ENCODE results near the gene FOLR1. TPM values are rescaled to one million over a fixed set of nuclear protein-coding genes. Genes with fewer than 3 reads are reported as not detected.

FOLR1 gene
- total and polyA plus RNA-seq, 9 of the 15 experiments (the other 6 are each of a cell fraction or from before 2014, with no cell fraction given) = 0.22 to 2.3 (median 1.0) TPM

DNA sequence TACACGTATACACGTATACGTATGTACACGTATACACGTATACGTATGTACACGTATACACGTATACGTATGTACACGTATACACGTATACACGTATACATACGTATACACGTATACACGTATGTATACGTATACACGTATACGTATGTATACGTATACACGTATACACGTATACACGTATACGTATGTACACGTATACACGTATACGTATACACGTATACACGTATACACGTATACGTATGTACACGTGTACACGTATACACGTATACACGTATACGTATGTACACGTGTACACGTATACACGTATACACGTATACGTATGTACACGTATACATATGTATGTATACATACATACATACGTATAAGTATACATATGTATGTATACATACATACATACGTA is 9.5 kb downstream of the FOLR1 start (continued):
- TF ChIP-seq, protein P1, sequence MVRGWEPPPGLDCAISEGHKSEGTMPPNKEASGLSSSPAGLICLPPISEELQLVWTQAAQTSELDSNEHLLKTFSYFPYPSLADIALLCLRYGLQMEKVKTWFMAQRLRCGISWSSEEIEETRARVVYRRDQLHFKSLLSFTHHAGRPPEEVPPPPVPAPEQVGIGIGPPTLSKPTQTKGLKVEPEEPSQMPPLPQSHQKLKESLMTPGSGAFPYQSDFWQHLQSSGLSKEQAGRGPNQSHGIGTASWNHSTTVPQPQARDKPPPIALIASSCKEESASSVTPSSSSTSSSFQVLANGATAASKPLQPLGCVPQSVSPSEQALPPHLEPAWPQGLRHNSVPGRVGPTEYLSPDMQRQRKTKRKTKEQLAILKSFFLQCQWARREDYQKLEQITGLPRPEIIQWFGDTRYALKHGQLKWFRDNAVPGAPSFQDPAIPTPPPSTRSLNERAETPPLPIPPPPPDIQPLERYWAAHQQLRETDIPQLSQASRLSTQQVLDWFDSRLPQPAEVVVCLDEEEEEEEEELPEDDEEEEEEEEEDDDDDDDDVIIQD (CRISPR knock-in tag; IDR thresholded peaks at IDR 0.05) = peak; percentile 88; the same call in 1 of the 2 replicates
- TF ChIP-seq, protein P2, sequence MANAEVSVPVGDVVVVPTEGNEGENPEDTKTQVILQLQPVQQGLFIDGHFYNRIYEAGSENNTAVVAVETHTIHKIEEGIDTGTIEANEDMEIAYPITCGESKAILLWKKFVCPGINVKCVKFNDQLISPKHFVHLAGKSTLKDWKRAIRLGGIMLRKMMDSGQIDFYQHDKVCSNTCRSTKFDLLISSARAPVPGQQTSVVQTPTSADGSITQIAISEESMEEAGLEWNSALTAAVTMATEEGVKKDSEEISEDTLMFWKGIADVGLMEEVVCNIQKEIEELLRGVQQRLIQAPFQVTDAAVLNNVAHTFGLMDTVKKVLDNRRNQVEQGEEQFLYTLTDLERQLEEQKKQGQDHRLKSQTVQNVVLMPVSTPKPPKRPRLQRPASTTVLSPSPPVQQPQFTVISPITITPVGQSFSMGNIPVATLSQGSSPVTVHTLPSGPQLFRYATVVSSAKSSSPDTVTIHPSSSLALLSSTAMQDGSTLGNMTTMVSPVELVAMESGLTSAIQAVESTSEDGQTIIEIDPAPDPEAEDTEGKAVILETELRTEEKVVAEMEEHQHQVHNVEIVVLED (CRISPR knock-in tag; IDR thresholded peaks at IDR 0.05) = peak; percentile 47; the same call in 1 of the 2 replicates
- peak; percentile 37; the same call in 1 of the 2 replicates for TF ChIP-seq ZNF165 (CRISPR knock-in tag; IDR thresholded peaks at IDR 0.05; ENCODE audit: borderline replicate concordance)
- 0 out of 2 replicates have a peak, but pooled peaks have one; percentile 68 for TF ChIP-seq RHOXF2B (CRISPR knock-in tag; conservative IDR thresholded peaks at IDR 0.05)
- TF ChIP-seq PHTF2 (CRISPR knock-in tag; IDR thresholded peaks at IDR 0.05) = peak; percentile 46; the same call in 1 of the 2 replicates

DNA sequence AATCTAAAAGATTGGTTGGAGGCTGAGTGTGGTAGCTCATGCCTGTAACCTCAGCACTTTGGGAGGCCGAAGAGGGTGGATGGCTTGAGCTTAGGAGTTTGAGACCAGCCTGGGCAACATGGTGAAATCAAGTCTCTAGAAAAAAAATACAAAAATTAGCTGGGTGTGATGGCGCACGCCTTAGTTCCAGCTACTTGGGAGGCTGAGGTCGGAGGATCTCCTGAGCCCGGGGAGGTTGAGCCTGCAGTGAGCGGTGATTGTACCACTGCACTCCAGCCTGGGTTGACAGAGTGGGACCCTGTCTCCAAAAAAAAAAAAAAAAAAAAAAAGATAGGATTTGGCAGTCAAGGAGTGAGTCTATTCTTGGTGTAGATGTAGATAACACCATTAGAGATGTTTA is 10.6 kb downstream of the FOLR1 start:
- in situ Hi-C loops (cut with MboI) (no loop called here), intact Hi-C loops (cut with micrococcal nuclease) (no loop called here)
- H3K36me3 ChIP-seq (ENCODE audit: control insufficient read depth, insufficient read depth, low read length) = no peaks in the 10 kb centered on the region
- H3K9me1 ChIP-seq (ENCODE audit: control insufficient read depth, insufficient read depth, low read length) = no peaks in the 10 kb centered on the region
- no peak overlapping the region for H3K4me3 ChIP-seq
- no TSS peak for BruUV-seq (replicated peaks)
- FAIRE-seq (no peak), ATAC-seq (no peak), DNase-seq (ENCODE audit: extremely low read depth in 1 of 4, low spot score in 3 of 4) (no peak)
- no peaks in the 10 kb centered on the region for H4K20me1 ChIP-seq (replicated peaks; ENCODE audit: control insufficient read depth, insufficient read depth, low read length)
- POLR2A ChIA-PET = interaction anchor here (0.8 to 1.1 kb wide), 2 partner anchors 12 to 44 kb away, joined by 3 read pairs; no protein-coding TSS in a partner anchor
- no peaks in the 10 kb centered on the region for H3K27me3 ChIP-seq (ENCODE audit: control insufficient read depth in 2 of 2, insufficient read depth in 2 of 2, low read length in 2 of 2)
- H3K9ac ChIP-seq (ENCODE audit: insufficient read depth in 1 of 2, low read depth in 2 of 2, low read length in 2 of 2) = no peak overlapping the region
- no peak overlapping the region for H3K27ac ChIP-seq (ENCODE audit: extremely low read depth, low read depth, low read length)
- 68% methylated on average over 4 of the region's 6 CpGs for WGBS (ENCODE audit: insufficient coverage, low coverage, missing lambda C conversion rate)
- H3K79me2 ChIP-seq (ENCODE audit: control insufficient read depth, insufficient read depth, low read length) = no peaks in the 10 kb centered on the region
- H3K4me1 ChIP-seq (replicated peaks in 1 of 2; ENCODE audit: control insufficient read depth in 2 of 2, insufficient read depth in 2 of 2, low read length in 2 of 2) = no peaks in the 10 kb centered on the region; a peak in 1 of 5 replicates
- H2AFZ ChIP-seq (ENCODE audit: low read depth, low read length) = no peak overlapping the region
- CTCF ChIA-PET (ENCODE audit: low intra/inter-chr PET ratio) = no interaction called here
- H3K4me2 ChIP-seq (ENCODE audit: insufficient read depth, low read length) = no peak overlapping the region
- peaks cover 3% of the 10 kb centered on the region for H3K9me3 ChIP-seq (replicated peaks; ENCODE audit: control insufficient read depth, insufficient read depth, low read depth, low read length)
- TF ChIP-seq MBD2 (IDR thresholded peaks at IDR 0.05; ENCODE audit: borderline replicate concordance, low read depth) = no peak
- no peak for TF ChIP-seq STAG1 (CRISPR knock-in tag; IDR thresholded peaks at IDR 0.05; ENCODE audit: borderline replicate concordance)
- TF ChIP-seq, protein P3, sequence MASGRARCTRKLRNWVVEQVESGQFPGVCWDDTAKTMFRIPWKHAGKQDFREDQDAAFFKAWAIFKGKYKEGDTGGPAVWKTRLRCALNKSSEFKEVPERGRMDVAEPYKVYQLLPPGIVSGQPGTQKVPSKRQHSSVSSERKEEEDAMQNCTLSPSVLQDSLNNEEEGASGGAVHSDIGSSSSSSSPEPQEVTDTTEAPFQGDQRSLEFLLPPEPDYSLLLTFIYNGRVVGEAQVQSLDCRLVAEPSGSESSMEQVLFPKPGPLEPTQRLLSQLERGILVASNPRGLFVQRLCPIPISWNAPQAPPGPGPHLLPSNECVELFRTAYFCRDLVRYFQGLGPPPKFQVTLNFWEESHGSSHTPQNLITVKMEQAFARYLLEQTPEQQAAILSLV (tag; IDR thresholded peaks at IDR 0.05) = no peak
- TF ChIP-seq SIN3B (IDR thresholded peaks at IDR 0.05; ENCODE audit: low read depth) = no peak
- TF ChIP-seq PHB2 (IDR thresholded peaks at IDR 0.05; ENCODE audit: low read depth) = no peak
- TF ChIP-seq SETDB1 (IDR thresholded peaks at IDR 0.05; ENCODE audit: low read length) = no peak
- TF ChIP-seq, protein P4, sequence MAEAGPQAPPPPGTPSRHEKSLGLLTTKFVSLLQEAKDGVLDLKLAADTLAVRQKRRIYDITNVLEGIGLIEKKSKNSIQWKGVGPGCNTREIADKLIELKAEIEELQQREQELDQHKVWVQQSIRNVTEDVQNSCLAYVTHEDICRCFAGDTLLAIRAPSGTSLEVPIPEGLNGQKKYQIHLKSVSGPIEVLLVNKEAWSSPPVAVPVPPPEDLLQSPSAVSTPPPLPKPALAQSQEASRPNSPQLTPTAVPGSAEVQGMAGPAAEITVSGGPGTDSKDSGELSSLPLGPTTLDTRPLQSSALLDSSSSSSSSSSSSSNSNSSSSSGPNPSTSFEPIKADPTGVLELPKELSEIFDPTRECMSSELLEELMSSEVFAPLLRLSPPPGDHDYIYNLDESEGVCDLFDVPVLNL (CRISPR knock-in tag; IDR thresholded peaks at IDR 0.05; ENCODE audit: low read depth) = no peak
- no peak for TF ChIP-seq BRCA1 (IDR thresholded peaks at IDR 0.05)
- no peak for TF ChIP-seq BRCA1 (CRISPR knock-in tag; IDR thresholded peaks at IDR 0.05)
- no peak for TF ChIP-seq PTRF (tag; IDR thresholded peaks at IDR 0.05)
- TF ChIP-seq PHB (CRISPR knock-in tag; IDR thresholded peaks at IDR 0.05) = no peak
- no peak for TF ChIP-seq CCNT2 (IDR thresholded peaks at IDR 0.05; ENCODE audit: borderline replicate concordance, extremely low read depth, insufficient read length, low read depth, low read length)

Data from K562 (cell line).